Astrocyte of the hippocampus (primary cell): ENCODE results near the gene BCAP31.
A peak's percentile ranks its signal among the peaks of the same experiment; 100 is the strongest.

Experiments
- DNase-seq: peaks from one replicate; pipeline ENCODE4 v3.0.0; 2011; ENCODE audit warnings: low read depth, low spot score

Gene BCAP31

DNA sequence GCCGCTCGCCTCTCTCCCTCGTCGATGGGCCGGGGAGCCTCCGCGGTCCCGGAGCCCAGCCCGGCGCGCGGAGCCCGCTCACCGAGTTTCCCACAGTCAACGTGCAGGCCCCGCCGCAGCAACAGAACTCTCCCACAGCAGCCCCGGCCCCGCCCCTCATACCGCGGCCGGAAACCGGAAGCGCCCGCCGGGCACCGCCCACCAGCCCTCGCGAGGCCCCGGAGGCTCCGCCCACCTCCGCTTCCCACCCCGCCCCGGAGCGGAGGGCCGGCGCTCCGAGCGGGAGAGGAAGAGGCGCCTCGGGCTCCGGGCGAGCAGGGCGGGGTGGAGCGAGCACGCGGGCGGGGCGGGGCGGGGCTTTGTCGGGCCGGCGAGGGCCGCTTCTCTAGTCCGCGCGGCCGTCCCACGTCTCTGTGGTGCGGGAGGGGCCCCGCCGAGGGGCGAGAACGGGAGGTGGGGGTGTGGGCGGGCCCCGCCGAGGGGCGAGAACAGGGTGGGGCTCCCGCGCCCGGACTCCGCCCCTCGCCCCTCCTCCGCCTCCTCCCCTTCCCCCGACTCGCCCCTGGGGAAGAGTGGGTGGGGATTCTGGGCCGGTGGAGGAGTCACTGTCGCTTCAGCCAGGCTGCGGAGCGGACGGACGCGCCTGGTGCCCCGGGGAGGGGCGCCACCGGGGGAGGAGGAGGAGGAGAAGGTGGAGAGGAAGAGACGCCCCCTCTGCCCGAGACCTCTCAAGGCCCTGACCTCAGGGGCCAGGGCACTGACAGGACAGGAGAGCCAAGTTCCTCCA lies at the start of gene BCAP31, which contains the start of gene ABCD1:
BCAP31 (minus strand) TSS at position 136 of the 787 bp plus-strand sequence. CDS start 1,143 bp downstream, outside the sequence.
ABCD1 (plus strand) TSS at position 605 of the 787 bp plus-strand sequence. CDS start 411 bp downstream, outside the sequence.
- peak; percentile 94 for DNase-seq

DNA sequence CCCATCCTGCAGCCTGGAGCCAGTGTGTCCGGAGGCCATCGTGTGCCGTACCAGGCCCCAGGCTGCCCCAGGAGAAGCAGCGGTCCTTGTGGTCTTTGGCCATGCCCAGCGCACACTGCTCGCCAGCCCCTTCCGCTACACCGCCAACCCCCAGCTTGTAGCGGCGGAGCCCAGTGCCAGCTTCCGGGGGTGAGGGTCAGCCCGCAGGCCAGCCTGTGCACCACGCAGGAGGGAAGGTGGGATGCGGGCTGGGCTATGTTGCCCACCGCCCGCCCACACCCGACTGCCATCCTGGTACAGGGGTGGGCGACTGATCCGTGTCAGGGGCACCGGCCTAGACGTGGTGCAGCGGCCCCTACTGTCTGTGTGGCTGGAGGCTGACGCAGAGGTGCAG lies 49.0 kb upstream of the BCAP31 start:
- DNase-seq, result no peak

DNA sequence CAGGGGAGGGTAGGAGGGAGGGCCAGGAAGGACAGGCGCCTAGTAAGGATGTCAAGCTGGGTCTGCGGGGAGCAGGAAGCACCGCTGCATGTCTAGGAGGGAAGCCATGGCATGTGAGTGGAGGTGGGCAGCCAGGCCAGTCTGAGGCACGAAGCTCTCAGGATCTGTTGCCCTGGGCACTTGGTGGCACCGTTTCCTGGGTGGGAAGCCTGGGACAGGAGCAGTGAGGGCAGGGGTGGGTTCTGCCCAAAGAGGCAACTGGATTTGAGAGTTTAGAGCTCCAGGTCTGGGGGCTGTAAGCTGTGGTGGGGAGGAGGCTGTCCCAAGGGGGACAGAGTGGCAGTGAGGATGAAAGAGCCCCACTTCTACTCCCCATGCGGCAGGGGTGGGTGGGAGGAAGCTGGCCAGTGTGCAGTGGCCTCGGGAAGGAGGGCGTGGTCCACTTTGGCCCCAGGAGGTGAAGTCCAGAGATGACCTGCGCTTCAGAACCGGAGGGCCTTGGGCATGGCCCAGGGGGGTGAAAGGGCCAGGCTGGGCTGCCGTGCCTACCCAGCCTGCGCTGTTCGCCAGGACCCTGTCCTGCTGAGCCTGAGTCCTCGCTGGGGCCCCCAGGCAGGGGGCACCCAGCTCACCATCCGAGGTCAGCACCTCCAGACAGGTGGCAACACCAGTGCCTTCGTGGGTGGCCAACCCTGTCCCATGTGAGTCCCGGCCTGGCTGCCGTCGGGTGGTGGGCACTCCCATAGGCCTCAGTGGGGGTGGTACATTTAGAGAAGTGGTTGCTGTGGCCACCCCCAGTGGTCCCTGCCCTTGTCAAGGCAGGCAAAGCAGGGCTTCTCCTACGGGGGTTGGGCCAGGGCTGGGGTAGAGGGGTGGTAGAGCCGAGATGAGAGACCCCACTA lies 48.4 kb upstream of the BCAP31 start:
- no peak for DNase-seq

DNA sequence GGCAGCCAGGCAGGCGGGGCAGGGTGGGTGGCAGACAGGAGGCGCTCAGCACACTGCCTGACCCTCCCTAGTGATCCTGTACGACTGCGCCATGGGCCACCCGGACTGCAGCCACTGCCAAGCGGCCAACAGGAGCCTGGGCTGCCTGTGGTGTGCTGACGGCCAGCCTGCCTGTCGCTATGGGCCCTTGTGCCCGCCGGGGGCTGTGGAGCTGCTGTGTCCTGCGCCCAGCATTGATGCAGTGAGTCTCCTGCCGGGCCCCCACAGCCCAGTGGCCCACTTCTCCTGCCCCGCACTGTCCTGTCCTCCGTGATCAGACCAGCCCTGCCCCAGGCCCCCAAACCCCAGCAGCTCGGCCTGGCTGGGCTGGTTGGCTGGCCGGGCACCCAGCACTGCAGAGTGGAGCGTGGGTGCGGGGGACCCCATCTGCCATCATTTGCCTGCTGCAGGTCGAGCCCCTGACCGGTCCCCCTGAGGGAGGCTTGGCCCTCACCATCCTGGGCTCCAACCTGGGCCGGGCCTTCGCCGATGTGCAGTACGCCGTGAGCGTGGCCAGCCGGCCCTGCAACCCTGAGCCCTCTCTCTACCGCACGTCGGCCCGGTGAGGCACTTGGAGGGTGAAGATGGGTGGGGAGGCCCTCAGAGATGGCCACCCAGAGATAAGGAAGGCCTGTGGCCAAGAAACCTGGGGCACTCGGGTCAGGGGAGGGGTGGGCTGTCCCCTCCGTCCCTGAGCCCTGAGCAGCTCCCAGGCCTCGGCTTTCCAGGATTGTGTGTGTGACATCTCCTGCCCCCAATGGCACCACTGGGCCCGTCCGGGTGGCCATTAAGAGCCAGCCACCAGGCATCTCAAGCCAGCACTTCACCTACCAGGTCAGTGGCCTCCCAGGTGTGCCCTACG lies 47.5 kb upstream of the BCAP31 start:
- no peak for DNase-seq

DNA sequence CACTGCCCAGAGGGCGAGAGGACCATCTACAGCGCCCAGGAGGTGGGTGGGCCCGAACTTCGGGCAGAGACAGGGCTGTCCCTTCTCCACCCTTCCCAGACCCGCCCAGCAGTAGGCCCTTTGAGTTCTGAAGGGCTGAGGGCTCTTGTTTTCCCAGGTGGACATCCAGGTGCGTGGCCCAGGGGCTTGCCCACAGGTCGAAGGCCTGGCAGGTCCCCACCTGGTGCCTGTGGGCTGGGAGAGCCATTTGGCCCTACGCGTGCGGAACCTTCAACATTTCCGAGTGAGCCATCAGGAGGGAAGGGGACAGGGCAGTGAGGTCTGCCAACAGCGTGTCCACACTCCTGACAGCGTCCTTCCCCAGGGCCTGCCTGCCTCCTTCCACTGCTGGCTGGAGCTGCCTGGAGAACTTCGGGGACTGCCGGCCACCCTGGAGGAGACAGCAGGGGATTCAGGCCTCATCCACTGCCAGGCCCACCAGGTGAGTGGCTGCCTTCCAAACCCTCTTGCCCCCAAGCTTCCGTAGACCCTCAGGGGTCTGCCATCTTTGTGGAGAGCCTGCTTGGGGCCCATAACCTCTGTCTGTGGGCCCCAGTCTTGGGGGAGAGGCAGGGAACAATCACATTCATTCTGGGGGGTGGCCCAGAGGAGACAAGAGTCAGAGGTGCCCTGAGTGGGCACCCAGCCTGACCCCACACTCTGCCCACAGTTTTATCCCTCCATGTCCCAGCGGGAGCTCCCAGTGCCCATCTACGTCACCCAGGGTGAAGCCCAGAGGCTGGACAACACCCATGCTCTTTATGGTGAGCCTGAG lies 46.6 kb upstream of the BCAP31 start:
- DNase-seq, result no peak

DNA sequence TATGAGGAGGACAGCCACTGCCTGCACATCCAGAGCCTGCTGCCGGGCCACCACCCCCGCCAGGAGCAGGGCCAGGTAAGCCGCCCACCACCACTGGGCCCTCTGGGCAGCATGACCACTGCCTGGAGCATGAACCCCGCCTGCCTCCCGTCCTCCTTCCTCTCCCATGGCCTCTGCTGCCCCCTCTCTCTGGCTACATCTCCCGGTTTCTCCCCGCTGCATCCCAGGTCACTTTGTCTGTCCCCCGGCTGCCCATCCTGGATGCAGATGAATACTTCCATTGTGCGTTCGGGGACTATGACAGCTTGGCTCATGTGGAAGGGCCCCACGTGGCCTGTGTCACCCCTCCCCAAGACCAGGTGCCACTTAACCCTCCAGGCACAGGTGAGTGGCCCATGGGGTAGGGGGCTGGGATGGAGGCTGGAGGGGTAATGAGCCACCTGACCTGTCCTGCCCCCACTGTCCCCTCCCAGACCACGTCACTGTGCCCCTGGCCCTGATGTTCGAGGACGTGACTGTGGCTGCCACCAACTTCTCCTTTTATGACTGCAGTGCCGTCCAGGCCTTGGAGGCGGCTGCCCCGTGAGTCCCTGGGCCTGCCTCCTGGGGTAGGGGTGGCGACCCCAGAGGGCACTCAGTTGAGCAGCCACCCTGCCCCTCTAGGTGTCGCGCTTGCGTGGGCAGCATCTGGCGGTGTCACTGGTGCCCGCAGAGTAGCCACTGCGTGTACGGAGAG lies 45.8 kb upstream of the BCAP31 start:
- no peak for DNase-seq

DNA sequence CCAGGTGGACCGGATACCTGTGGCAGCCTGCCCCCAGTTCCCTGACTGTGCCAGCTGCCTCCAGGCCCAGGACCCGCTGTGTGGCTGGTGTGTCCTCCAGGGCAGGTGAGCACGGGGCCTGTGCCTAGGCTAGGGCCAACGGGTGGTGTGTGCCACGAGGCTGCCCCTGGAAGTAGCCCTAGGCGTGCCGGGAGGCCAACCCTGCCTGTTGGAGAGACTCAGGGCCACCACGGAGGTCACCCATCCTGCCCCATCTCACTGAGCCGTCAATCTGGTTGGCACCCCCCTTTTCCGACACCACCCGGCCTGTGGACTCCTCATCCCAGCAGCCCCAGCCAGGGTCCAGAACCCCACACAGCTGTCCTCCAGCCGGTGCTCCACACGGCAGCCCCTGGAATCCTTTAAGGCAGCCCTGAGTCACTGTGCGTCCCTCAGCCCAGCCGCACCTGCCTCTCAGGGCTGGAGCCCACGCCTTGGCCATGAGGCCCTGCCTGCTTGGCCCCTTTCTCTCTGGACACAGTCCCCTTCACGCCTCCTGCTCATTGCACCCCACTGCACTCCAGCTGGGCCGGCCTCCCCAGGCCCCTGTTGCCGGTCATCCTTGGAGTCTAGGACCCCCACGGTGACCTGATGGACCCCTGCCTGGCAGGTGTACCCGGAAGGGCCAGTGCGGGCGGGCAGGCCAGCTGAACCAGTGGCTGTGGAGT lies 45.1 kb upstream of the BCAP31 start:
- no peak for DNase-seq

DNA sequence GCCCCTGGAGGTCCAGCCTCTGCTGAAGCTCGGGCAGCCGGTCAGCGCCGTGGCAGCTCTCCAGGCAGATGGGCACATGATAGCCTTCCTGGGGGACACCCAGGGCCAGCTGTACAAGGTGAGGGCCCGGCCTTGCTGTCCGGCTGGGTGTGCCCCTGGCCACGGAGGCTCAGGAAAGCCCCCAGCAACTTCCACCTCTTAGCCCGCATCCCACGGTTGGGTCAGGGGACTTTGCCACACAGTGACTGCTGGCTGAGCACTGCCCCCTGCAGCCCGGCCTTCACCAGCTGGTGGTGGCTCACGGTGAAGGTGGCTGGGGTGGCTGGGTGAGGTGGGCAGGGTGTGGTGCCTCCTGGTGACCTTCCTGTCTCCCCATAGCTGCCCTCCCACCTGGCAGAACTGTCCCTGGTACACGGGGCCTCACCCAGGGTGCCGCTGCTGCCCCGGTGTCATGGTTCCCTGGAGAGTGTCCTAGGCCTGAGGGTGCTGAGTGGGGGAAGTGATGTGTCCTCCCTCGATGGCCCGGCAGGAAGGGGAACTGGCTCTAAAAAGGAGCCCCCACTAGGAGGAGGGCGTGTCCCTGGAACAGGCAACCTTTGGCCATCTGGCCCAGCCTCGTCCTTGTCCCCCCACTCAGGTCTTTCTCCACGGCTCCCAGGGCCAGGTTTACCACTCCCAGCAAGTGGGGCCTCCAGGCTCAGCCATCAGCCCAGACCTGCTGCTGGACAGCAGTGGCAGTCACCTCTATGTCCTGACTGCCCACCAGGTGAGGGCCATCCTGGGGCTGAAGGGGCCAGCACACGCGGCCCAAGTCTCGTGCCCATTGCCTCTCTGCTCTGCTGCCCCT lies 44.3 kb upstream of the BCAP31 start:
- DNase-seq, result no peak

DNA sequence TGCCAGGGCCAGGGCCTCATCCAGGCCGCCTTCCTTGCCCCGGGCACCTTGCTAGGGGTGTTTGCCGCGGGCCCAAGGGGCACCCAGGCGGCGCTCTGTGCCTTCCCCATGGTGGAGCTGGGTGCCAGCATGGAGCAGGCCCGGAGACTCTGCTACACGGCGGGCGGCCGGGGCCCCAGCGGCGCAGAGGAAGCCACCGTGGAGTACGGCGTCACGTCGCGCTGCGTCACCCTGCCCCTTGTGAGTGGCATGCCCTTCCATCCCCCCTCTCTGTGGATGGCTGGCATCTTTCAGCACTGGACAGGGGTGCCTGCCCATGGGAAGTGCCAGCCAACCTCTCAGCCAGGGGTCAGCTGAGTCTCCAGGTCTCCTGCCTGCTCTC lies 43.5 kb upstream of the BCAP31 start:
- DNase-seq, result no peak

DNA sequence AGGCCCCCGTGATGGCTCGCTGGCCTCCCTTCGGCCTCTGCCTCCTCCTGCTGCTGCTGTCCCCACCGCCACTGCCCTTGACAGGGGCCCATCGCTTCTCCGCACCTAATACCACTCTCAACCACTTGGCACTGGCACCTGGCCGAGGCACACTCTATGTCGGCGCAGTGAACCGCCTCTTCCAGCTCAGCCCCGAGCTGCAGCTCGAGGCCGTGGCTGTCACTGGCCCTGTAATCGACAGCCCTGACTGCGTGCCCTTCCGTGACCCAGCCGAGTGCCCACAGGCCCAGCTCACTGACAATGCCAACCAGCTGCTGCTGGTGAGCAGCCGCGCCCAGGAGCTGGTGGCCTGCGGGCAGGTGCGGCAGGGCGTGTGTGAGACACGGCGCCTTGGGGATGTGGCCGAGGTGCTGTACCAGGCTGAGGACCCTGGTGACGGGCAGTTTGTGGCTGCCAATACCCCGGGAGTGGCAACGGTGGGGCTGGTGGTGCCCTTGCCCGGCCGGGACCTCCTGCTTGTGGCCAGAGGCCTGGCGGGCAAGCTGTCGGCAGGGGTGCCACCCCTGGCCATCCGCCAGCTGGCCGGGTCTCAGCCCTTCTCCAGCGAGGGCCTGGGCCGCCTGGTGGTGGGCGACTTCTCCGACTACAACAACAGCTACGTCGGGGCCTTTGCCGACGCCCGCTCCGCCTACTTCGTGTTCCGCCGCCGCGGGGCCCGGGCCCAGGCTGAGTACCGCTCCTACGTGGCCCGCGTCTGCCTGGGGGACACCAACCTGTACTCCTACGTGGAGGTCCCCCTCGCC lies 42.9 kb upstream of the BCAP31 start:
- DNase-seq, result no peak

DNA sequence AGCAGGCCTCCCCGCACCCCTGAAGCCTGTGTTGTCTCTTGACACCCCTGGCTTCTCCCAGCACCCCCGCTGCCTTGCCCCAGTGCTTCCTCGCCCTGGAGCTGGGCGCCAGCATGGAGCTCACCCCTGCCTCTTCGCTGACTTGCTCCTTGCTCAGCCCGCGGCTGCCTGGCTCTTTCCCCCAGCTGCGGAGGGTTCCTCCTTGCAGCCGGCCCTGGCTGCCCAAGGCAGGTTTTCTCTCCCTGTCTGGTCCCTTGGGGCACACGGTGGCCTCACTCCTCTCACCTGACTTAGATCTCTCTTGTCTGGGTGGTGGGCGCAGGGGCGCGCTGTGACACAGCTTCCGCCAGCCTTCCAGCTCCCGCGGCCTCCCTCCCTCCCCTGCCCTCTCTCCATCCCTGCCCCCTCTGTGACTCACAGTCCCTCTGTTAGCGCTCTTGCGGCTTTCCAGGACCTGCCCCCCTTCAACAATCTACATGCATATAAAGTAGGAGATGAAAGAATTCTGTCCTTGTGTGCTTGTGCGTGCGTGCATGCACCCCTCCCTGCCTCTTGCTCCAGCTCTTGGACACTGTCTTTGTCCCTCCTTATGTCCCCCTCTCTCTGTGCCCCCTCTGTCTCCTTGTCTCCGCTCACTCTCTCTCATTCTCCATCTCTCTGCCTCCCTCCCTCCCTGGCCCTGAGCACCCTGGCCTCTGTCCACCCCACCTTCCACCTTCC lies 42.1 kb upstream of the BCAP31 start:
- peak; percentile 85 for DNase-seq

DNA sequence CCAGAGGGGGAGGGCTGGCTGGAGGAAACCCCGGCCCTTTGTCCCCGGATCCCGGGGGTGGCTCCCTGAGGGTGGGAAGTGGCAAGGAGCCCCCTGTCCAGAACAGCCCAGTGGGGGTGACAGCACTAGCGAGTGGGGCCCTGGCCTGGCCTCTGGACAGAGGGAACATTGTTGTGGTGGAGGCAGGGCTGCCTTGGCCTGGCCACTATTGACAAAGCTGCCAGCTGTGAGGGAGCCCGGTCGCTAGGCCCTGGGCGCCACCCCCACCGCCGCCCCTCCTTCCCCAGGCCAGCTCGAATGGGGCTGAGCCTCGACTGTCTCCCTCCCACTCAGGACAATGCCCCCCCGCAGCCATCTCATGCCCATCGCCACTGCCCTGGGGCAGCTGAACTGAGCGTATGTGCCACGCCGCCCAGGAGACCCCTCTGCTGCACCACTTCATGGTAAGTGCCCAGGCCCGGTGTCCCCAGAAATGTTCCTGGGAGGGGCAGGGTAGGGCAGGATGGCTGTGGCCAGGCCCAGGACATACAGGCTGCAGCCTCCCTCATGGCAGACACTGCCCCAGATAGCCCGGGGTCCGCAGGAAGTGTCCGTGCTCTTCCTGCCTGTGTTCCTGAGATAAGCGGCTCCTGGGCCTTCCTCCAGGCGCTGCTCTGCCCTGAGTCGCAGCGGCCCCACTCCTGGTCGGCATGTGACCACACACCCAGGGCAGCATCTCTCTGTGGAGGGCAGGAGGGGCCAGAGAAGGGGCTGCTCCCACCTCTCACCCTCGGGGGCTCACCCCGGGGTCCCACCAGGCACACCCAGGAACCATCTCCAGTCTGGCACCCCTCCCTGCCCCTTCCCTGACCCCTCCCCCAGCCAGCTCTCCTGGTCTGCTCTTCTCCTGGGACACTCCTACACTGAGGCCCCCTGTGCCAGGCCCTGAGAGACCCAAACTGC lies 41.2 kb upstream of the BCAP31 start:
- peak; percentile 30 for DNase-seq

DNA sequence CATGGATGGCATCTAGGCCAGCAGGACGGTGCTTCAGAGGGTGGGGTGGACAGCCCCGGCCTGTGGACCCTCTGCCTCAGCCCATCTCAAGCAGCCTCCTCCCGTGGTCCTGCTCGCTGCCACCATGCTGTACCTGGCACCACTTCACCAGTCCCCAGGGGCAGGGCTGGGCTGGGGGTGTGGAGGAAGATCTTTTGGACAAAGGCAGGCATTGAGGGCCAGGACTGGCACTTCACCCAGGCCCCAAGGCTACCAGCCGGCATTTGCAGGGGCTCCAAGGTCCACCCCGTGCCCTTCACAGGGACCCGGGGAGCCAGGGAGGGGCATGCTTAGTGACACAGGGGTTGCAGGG lies 40.6 kb upstream of the BCAP31 start:
- no peak for DNase-seq

DNA sequence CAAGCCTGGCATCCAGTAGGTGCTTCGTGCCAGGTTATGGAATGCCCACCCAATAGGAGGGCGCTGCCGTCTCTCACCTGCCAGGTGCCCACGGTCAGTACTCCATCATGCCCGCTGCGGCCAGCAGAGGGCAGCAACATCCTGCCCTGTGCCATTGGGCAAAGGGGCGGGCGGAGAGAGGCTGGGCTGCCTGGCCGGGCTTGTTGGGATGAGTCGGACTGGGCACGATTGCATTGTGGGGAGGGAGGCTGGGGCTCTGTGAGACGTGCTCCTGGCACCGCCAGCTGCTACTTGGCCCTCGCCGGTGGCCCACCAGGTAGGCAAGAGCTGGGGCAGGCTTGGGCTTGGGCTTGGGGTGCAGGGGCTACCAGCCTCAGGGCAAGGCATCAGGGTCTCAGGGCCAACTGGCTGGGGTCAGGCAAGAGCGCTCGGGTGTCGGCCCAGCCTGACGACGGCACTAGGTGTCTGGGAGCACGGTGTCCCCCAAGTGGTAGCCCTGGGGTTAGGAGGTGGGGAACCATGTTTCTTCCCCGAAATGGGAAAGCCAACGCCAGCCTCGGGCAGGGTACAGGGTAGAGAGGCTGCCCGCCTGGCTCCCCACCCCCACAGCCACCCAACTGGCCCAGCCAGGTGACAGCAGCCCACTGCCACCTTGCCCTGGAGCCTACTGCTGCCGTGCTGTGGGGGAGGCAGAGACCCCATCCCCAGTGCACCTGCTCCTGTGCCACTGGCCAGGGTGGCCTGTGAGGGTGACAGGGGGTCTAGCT lies 40.0 kb upstream of the BCAP31 start, which contains the start of gene PLXNB3:
PLXNB3 (plus strand) TSS at position 261 of the 767 bp plus-strand sequence. CDS start 1,287 bp downstream, outside the sequence.
- DNase-seq, result peak; percentile 84
